Activated CD4-positive, alpha-beta T cell treated with anti-CD3 and anti-CD28 coated beads, Interleukin-2, amount 50 U/mL, for 16 hours (primary cell): ENCODE data around the gene CTTNBP2.

Experiments used
- DNase-seq: peaks from one replicate; pipeline ENCODE4 v3.0.0-alpha.2; 2020

Gene CTTNBP2

GRCh38 chr7:117780832-117781231, 92.4 kb downstream of the CTTNBP2 start:
- no peak for DNase-seq

GRCh38 chr7:117777335-117778142, 95.7 kb downstream of the CTTNBP2 start:
- no peak for DNase-seq

GRCh38 chr7:117776224-117776623, 97.0 kb downstream of the CTTNBP2 start:
- DNase-seq: no peak

GRCh38 chr7:117775801-117776200, 97.4 kb downstream of the CTTNBP2 start:
- DNase-seq: no peak

GRCh38 chr7:117774943-117775342, 98.3 kb downstream of the CTTNBP2 start:
- no peak for DNase-seq

DNA sequence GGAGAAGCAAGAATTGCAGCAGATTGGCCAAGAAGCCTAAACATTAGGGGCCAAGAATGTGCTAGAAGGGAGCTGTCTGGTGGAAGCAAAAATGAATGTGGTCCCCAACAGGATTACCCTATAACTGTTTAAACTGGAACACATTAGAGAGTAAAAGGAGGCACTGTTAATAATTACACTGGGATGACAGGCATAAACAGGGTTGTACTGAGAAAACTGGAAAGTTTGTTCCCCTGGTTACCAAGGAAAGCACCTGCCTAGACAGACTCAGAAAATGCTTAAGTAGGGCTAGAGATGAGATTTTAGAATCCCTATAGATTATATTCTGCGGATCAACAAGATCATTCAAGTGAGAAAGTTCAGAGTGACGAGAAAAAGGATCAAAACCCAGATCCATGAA, 100.8 kb downstream of the CTTNBP2 start:
- no peak for DNase-seq

- DNase-seq: no peak
Observed at GRCh38 chr7:117771756-117772155, 101.5 kb downstream of the CTTNBP2 start.

DNA sequence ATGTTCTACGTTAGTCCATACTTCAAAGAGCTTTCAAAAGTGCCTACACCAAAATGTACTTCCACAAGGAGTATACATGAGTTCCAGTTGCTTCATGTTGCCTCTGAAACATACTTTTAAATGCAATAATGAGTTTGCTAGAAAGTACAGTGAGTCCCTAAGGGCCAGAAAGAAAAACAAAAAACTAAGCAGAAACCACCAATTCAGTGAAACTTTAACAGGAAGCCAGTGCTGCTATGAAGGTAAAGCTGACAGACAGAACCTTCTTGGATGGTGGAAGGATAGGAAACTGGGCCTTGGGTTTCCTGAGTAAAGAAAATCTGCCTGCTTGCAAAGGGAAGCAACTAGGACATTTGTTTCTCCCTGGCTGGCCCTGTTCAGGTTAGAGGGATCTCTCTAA, 104.2 kb downstream of the CTTNBP2 start:
- no peak for DNase-seq

- no peak for DNase-seq
Observed at GRCh38 chr7:117767951-117768350, 105.3 kb downstream of the CTTNBP2 start.

GRCh38 chr7:117766913-117767312, 106.3 kb downstream of the CTTNBP2 start:
- no peak for DNase-seq

- no peak for DNase-seq
Observed at GRCh38 chr7:117764031-117764430, 109.2 kb downstream of the CTTNBP2 start.

DNA sequence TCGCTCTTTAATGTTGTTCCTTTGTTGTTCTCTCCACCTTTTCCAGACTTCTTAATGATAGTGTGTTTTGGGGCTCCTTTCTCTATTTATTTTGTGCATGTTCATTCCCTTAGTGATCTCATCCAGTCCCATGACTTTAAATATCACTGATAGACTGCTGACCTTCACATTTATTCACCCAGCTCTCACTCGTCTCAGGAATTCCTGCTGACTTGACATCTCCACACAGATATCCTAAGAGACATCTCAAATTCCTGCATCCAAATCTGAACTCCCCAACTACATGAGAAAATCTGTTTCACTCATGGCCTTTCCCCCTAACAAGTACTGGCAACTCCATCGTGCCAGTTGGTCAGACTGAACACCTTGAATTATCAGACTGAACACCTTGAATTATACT, 111.2 kb downstream of the CTTNBP2 start:
- DNase-seq: no peak

GRCh38 chr7:117759950-117760640, 113.1 kb downstream of the CTTNBP2 start:
- DNase-seq: no peak

GRCh38 chr7:117757440-117757839, 115.8 kb downstream of the CTTNBP2 start:
- DNase-seq: no peak

DNA sequence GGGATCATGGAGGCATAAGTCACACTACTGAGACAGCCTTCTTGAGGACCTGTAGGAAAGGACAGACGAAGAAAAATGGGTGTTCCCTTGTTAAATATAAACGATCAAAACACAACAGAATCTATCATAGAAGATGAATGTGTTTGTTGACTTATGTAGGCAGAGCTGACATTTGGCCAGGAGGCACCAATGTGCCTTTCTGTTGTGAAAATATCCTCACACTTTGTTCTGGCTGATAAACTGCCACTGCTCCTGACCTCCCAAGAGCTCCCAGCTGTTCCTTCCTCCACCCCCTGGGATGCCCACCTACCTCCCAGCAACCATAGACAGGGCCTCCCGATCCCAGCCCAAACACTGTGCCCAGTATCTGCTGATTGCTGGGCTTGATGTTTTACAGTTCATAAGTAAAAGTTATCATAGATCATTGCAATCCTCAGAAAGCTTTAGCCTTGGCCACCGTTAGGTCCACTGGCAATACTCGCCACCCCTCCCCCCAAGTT, 116.6 kb downstream of the CTTNBP2 start:
- DNase-seq: no peak

- no peak for DNase-seq
Observed at GRCh38 chr7:117755136-117755535, 118.1 kb downstream of the CTTNBP2 start.

- DNase-seq: no peak
Observed at GRCh38 chr7:117751775-117752174, 121.5 kb downstream of the CTTNBP2 start.

DNA sequence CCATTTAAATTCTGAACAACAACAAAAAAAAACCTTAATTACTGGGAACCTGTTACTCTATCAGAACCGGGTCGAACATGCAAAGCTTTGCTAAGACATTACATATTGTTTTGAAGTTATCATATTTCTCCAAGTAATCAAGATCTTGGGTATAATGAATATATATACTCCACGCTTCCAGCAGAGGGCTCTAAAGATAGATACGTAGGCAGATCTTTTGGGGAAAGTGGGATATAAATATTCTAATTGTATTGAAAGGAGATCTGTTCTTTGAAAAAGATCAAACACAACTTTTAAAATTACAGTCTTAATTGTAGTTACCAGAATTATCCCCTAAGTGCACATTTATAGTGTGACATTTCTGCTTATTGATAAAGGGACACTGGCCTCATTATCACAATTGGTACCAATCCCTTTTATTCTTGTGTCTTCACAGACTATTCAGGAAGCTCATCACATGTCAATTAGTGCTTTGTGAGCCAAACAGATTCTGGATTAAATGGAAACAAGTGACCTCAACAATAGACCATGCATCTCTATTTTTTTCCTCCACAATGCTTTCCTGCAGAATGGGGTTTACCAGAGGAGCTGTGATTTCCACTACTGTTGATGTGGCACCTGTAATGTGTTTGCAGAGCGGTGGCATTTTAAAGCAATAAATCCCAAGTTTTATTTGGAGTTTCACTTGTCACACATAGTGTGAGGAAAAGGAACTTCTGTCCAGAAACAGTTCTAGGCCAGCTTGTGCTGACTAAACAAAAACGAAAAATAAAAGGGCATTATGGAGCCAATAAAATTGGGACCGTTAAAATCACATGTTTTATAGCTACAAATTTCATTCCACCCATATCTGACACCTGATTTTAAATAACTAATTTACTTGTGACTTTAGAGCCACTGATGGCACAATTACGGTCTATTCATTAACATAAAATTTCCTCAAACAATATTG, 122.4 kb downstream of the CTTNBP2 start:
- DNase-seq: no peak

- no peak for DNase-seq
Observed at GRCh38 chr7:117741962-117742361, 131.3 kb downstream of the CTTNBP2 start.

DNA sequence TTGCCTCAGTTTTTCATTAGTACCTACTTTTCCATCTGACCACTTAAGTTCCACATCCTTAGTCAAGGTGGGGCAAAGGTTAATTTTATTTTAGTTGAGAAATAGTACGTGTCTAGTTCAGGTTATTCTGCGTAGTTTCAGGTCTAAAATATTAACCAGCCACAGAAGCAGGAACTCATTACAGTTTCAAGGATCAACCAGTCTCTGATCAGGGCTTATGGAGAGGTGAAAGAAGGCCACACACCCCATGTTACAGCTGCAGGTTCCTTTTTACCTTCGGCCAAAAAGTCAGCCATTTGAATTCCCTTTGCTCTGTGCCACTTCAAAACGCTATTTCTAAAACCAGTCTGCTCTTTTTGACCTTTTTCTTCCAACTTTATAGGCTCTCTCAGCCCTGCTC, 134.2 kb downstream of the CTTNBP2 start:
- no peak for DNase-seq

GRCh38 chr7:117737926-117738325, 135.3 kb downstream of the CTTNBP2 start:
- no peak for DNase-seq

- DNase-seq: peak; percentile 45
Observed at GRCh38 chr7:117731455-117731854, 141.8 kb downstream of the CTTNBP2 start.

DNA sequence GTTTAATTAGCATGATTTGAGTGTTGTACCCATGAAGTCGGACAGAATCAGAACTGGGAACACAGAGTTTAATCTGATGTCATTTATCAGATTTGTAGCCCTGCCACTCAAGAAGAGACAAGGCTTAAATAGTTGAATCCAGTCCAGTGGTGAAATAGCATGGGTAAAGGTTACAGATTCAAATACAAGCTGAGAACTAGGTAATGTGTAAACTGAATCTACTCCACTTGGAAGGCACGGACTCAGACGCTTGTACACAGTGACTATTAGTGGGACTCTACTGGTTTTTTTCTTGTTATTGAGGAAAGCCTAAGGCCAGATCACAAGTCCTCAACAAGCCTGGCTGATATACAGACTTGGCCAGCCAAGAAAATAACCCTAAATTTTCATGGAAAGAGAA, 142.9 kb downstream of the CTTNBP2 start:
- no peak for DNase-seq
